NCI-H1105 treated with DMSO at 0.1 percent for 48 hours (cell line): ENCODE measurements around the gene LRRC53.
A peak's percentile ranks its signal among the peaks of the same experiment; 100 is the strongest.

Experiments used
- DNase-seq: peaks from one replicate; lab custom pipeline; 2025; lab: John Stamatoyannopoulos, UW

The LRRC53 gene

GRCh38 chr1:74502858-74503257 is 9.6 kb downstream of the LRRC53 start:
- DNase-seq = no peak

GRCh38 chr1:74502432-74502831 is 10.0 kb downstream of the LRRC53 start:
- DNase-seq = no peak

GRCh38 chr1:74498901-74499300 is 13.5 kb downstream of the LRRC53 start:
- DNase-seq = no peak

- no peak for DNase-seq
Measured at GRCh38 chr1:74496669-74497068, 15.7 kb downstream of the LRRC53 start.

- DNase-seq = no peak
Measured at GRCh38 chr1:74486036-74486435, 26.4 kb downstream of the LRRC53 start.

- no peak for DNase-seq
Measured at GRCh38 chr1:74485622-74486021, 26.8 kb downstream of the LRRC53 start.

- DNase-seq = no peak
Measured at GRCh38 chr1:74481607-74482006, 30.8 kb downstream of the LRRC53 start.

- DNase-seq = no peak
Measured at GRCh38 chr1:74480068-74480467, 32.3 kb downstream of the LRRC53 start.

- no peak for DNase-seq
Measured at GRCh38 chr1:74478979-74479378, 33.4 kb downstream of the LRRC53 start.

GRCh38 chr1:74474585-74474984 is 37.8 kb downstream of the LRRC53 start:
- DNase-seq = no peak

- DNase-seq = no peak
Measured at GRCh38 chr1:74471470-74471869, 40.9 kb downstream of the LRRC53 start.

- no peak for DNase-seq
Measured at GRCh38 chr1:74470936-74471335, 41.5 kb downstream of the LRRC53 start.

GRCh38 chr1:74470251-74470650 is 42.2 kb downstream of the LRRC53 start:
- DNase-seq = no peak

- DNase-seq = peak; percentile 79
Measured at GRCh38 chr1:74468982-74469603, 43.3 kb downstream of the LRRC53 start.

GRCh38 chr1:74467786-74468377 is 44.5 kb downstream of the LRRC53 start:
- DNase-seq = peak; percentile 40

- DNase-seq = no peak
Measured at GRCh38 chr1:74465193-74465681, 47.2 kb downstream of the LRRC53 start.

- no peak for DNase-seq
Measured at GRCh38 chr1:74464037-74464436, 48.4 kb downstream of the LRRC53 start.

- DNase-seq = no peak
Measured at GRCh38 chr1:74463333-74463988, 49.0 kb downstream of the LRRC53 start.

GRCh38 chr1:74457253-74457652 is 55.2 kb downstream of the LRRC53 start:
- no peak for DNase-seq

GRCh38 chr1:74455390-74455789 is 57.0 kb downstream of the LRRC53 start:
- no peak for DNase-seq

- no peak for DNase-seq
Measured at GRCh38 chr1:74453277-74453676, 59.1 kb downstream of the LRRC53 start.

- no peak for DNase-seq
Measured at GRCh38 chr1:74452035-74452434, 60.4 kb downstream of the LRRC53 start.

GRCh38 chr1:74437035-74437434 is 75.4 kb downstream of the LRRC53 start:
- DNase-seq = no peak
